Astrocyte (in vitro differentiated cells and primary cell): ENCODE measurements around the gene ATG14.

Experiments used
- EZH2 ChIP-seq: IDR thresholded peaks from 2 replicates; pipeline ENCODE4 v1.6.1; 2012; ENCODE audit warnings: mild to moderate bottlenecking, low read length, inconsistent platforms; ENCODE audit not compliant: insufficient read depth
- TF ChIP-seq, protein P1 (sequence below): IDR thresholded peaks from 2 replicates; pipeline ENCODE4 v1.5.1; 2011; ENCODE audit warnings: low read depth, mild to moderate bottlenecking, inconsistent platforms, low read length, moderate library complexity; ENCODE audit not compliant: insufficient read depth

- TF ChIP-seq, protein P1, sequence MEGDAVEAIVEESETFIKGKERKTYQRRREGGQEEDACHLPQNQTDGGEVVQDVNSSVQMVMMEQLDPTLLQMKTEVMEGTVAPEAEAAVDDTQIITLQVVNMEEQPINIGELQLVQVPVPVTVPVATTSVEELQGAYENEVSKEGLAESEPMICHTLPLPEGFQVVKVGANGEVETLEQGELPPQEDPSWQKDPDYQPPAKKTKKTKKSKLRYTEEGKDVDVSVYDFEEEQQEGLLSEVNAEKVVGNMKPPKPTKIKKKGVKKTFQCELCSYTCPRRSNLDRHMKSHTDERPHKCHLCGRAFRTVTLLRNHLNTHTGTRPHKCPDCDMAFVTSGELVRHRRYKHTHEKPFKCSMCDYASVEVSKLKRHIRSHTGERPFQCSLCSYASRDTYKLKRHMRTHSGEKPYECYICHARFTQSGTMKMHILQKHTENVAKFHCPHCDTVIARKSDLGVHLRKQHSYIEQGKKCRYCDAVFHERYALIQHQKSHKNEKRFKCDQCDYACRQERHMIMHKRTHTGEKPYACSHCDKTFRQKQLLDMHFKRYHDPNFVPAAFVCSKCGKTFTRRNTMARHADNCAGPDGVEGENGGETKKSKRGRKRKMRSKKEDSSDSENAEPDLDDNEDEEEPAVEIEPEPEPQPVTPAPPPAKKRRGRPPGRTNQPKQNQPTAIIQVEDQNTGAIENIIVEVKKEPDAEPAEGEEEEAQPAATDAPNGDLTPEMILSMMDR, result no peak
- TF ChIP-seq EZH2, result no peak
Observed at GRCh38 chr14:55341781-55342180, 69.8 kb downstream of the ATG14 start.
